Activated gamma-delta T cell (primary cell): ENCODE data around the gene BPIFB2.
"Not testable (repeated sequence)": the region's sequence is repeated elsewhere in the genome, so short reads cannot be mapped to it uniquely, and the experiment has no call there.

Source experiments
- DNase-seq: peaks from one replicate; lab custom pipeline; 2025; lab: John Stamatoyannopoulos, UW

The BPIFB2 gene

GRCh38 chr20:33034901-33035492 is 27.5 kb downstream of the BPIFB2 start:
- DNase-seq, result no peak

GRCh38 chr20:33037456-33037855 is 30.0 kb downstream of the BPIFB2 start:
- no peak for DNase-seq

DNA sequence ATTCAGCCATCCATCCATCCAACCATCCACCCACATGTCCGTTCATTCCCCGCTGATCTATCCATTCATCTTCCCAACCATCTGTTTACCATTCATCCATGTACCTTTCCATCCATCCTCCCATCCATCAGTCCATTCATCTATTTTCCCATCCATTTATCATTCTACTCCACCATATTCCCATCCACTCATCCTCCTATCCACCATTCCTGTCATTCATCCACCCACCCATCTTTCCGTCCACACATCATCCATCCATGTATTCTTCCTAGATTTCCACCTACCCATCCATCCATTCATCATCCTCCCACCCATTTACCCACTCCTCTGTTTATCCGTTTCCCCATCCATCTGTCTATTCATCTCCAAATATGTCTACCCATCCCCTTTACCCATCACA is 30.7 kb downstream of the BPIFB2 start:
- no peak for DNase-seq

DNA sequence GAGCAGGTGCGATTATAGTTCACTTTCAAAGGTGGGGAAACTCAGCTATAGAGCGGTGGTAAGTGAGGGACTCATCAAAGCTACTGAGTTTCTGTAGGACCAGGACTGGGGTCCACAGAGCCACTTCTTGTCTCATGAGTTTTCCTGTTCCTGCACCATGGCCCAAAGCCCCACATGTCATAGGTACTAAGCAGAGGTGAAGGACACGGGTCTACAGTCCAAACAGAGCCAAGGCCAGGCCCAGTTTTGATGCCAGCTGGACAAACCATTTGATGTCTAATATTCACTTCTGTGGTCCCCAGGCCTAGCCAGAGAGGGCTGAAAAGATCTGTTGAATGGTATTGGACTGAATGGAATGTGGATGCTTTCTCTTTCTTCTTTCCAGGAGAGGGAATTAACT is 34.9 kb downstream of the BPIFB2 start:
- no peak for DNase-seq

- no peak for DNase-seq
These were observed 35.7 kb downstream of the BPIFB2 start for GRCh38 chr20:33042983-33043730.

DNA sequence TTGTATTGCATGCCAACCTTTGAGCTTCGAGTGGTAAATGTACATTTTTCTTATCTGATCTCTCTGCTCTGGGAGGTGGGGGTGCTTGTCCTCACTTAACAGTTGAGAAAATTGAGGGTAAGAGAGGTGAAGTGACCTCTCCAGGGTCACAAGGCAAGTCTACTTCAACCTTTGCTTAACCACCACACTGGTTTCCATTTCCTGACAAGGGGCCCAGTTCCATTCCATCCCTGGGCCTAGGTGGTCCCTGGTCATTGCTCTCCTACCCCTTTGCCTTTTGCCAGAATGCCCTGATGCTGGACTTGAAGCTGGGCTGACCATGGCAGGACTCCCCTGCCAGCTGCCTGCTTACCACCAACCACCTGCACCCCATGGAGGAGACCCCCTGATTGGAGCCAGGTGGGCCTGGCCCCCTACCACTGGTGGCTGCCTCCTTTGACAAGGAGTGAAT is 36.3 kb downstream of the BPIFB2 start:
- DNase-seq, result no peak

- DNase-seq, result not testable (repeated sequence)
These were observed 37.7 kb downstream of the BPIFB2 start for GRCh38 chr20:33045129-33045721.

- DNase-seq, result no peak
These were observed 38.9 kb downstream of the BPIFB2 start for GRCh38 chr20:33046412-33046811.

DNA sequence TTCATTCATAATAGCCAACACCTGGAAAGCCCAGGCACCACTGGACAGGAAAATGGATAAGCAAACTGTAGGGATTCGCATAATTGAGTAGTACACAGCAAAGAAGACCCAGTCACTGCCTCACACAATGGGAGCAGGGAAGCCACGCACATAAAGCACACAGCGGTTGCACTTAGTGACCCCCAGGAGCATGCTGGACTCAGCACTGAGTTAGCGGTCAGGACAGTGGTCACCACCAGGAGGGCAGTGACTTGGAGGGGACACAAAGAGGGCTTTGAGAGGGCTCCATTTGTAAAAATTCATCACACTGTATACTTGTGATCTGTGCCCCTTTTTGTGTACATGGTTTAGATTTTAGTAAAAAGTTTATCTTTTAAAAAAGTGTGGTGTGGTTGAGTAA is 43.8 kb downstream of the BPIFB2 start:
- DNase-seq, result no peak

GRCh38 chr20:33053291-33054106 is 46.0 kb downstream of the BPIFB2 start, which contains the start of gene BPIFB3:
Gene BPIFB3 (plus strand): TSS chr20:33053903. CDS start chr20:33055436, 1,533 bp downstream.
- no peak for DNase-seq

DNA sequence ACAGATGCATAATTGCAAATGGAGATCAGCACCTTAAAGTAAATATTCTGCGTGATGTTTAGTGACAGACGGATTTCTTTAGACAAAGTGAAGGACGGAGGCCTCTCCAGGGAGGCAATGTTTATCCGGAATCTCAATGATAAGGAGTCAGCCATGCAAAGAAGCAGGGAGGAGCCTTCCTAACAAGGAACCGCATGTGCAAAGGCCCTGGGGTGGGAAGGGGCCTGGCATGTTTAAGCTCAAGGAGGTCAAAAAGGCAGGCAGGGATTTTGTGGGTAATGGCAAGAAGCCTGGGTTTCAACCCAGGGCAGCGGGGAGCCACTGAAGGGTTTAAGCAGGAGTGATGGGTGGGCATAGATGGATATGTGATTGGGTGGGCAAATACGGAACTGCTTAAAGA is 46.9 kb downstream of the BPIFB2 start:
- DNase-seq, result no peak

- DNase-seq, result no peak
These were observed 47.3 kb downstream of the BPIFB2 start for GRCh38 chr20:33054791-33055190.

- DNase-seq, result no peak
These were observed 51.6 kb downstream of the BPIFB2 start for GRCh38 chr20:33059136-33059535.

DNA sequence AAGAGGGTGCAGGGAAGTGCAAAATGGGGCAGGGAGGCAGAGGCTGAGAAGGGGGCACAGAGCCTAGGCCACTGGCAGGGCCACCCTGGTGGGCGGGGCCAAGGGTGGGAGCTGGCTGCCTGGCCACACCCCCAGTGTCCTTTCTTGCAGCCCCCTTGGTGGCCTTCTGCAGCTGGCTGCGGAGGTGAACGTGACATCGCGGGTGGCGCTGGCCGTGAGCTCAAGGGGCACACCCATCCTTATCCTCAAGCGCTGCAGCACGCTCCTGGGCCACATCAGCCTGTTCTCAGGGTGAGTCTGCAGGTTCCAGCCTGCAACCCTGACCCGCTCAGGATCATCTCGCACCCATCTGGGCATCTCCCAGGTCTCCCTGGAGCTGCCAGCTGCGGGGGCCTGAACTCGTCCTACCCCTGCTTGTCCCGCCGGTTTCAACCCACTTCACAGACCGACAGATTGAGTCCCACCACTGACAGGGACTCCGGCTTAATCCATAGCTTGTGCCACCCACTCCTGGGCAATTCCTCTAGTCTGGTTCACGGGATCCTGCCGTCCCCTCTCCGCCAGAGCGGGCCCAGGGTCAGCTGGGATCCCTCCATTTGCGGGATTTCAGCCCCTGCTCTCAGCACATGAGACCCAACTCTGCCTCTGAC is 52.4 kb downstream of the BPIFB2 start:
- no peak for DNase-seq

GRCh38 chr20:33061658-33062028 is 54.1 kb downstream of the BPIFB2 start:
- no peak for DNase-seq

GRCh38 chr20:33062105-33062824 is 54.8 kb downstream of the BPIFB2 start:
- DNase-seq, result no peak

DNA sequence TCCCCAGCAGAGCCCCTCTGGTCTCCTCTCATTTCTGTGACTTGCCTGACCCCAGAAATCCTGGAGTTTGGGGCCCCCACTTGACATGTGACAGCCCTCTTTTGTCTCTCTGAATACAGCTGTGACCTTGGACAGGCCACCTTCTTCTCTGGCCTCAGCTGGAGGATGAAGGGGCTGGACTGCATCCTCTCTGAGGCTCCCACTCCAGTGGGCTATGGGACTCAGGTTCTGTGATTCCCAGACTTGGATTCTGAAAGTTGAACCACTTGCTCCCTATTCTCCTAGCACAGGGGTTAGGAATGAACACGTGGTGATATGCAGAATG is 55.3 kb downstream of the BPIFB2 start:
- DNase-seq, result no peak

DNA sequence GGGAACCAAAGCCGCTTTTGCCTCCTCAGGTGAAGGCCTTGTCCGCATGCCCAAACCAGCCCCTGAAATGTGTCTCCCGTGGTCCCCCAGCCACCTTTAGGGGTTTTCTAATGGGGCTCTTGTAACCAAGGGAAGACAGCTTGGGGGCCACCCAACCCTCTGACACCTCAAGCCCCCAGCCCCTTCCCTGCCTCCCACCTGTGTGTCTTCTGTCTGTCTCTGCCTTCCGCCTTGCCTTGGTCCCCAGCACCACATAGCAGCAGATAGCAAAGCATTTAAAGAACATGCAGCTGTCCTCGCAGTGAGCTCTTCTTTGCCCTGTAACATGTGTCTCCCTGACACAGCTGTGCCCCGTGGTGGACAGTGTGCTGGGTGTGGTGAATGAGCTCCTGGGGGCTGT is 55.8 kb downstream of the BPIFB2 start:
- no peak for DNase-seq

GRCh38 chr20:33064572-33065287 is 57.2 kb downstream of the BPIFB2 start:
- DNase-seq, result no peak

- DNase-seq, result no peak
These were observed 58.3 kb downstream of the BPIFB2 start for GRCh38 chr20:33065785-33066184.

GRCh38 chr20:33067806-33068205 is 60.3 kb downstream of the BPIFB2 start:
- no peak for DNase-seq
